HG03520 (cell line): ENCODE data around the gene OR2J1.
"Not testable (repeated sequence)": the region's sequence is repeated elsewhere in the genome, so short reads cannot be mapped to it uniquely, and the experiment has no call there.

Experiments
- ATAC-seq: cut with Tn5 transposase; IDR thresholded peaks from one replicate; pipeline ENCODE4 v1.9.1; 2021; ENCODE audit warnings: mild to moderate bottlenecking, moderate library complexity; ENCODE audit not compliant: unreplicated experiment

Gene OR2J1

GRCh38 chr6:29099190-29099589 lies at the start of gene OR2J1:
Gene OR2J1 (plus strand): TSS chr6:29099490. CDS start chr6:29100943, 1,453 bp downstream.
- ATAC-seq: no peak

GRCh38 chr6:29051680-29052079 lies 47.6 kb upstream of the OR2J1 start:
- ATAC-seq: no peak

DNA sequence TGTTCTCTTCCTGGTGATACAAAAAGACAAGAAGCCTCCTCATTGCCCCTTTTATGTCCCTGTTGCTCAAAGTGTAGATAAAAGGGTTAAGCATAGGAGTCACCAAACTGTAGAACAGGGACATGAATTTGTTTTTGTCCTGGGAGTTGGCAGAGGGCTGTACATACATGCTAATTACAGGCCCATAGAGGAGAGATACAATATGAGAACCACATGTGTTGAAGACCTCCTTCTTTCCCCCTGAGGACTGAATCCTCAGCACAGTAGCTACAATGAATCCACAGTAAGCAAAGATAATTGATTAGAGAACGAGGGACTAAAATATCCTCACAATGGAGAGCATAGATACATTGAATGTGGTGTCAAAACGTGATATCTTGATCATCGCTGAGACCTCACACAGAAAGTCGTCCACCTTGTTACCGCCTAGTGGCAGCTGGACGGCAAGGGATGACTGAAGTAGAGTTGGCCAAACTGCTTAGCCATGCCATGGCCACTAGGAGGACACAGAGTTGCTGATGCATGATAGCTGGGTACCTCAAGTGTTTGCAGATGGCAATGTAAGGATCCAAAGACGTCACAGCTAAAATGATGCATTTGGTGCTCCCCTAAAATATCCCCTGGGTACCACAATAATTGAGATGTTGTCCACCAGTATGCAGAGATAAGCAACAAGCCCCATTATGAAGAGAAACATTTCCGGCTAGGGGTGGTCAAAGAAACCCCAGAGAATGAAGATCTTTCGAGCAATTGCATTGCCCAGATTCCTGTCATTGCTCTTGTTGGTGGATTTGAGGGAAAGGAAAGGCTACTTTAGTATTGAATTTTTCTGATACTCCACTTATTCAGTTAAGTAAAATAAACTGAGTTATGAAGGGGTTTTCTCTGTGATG lies 27.2 kb upstream of the OR2J1 start:
- no peak for ATAC-seq

- no peak for ATAC-seq
These were observed 20.1 kb upstream of the OR2J1 start for GRCh38 chr6:29079203-29079602.

- no peak for ATAC-seq
These were observed 18.0 kb upstream of the OR2J1 start for GRCh38 chr6:29081312-29081711.

- no peak for ATAC-seq
These were observed 16.8 kb upstream of the OR2J1 start for GRCh38 chr6:29082457-29082856.

GRCh38 chr6:29087213-29087612 lies 12.1 kb upstream of the OR2J1 start, which contains the start of gene OR2B3:
Gene OR2B3 (minus strand): TSS chr6:29087313. CDS start chr6:29087248, 65 bp downstream.
- no peak for ATAC-seq

GRCh38 chr6:29092957-29093356 lies 6.3 kb upstream of the OR2J1 start:
- ATAC-seq: no peak

- no peak for ATAC-seq
These were observed 1.5 kb upstream of the OR2J1 start for GRCh38 chr6:29097803-29098202.

DNA sequence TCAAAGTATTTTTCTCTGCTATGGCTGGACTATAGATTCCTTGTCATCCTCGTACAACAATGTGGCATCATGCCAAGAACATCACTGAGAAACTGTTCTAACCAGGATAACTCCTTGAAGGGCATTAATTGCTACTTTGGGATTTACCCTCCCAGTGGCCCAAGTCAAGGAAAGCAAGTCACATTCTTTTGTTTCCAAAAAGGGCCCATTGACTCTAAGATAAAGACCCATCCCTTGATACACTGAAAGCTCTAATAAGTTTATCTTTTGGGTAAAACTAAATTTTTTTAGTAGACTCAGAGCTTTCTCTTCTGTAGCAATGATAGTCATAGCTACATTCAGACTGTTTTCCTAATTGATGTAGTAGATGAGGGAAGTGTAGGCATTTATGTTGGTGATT lies 8.5 kb downstream of the OR2J1 start, which contains the start of gene OR2J3:
OR2J3 (plus strand) TSS at position 301 of the 400 bp plus-strand sequence. CDS start 3,833 bp downstream, outside the sequence.
- no peak for ATAC-seq

GRCh38 chr6:29112135-29112534 lies 12.8 kb downstream of the OR2J1 start:
- ATAC-seq: no peak

GRCh38 chr6:29114964-29115363 lies 15.7 kb downstream of the OR2J1 start:
- ATAC-seq: not testable (repeated sequence)

GRCh38 chr6:29129326-29130012 lies 30.2 kb downstream of the OR2J1 start:
- no peak for ATAC-seq

- ATAC-seq: no peak
These were observed 31.4 kb downstream of the OR2J1 start for GRCh38 chr6:29130644-29131043.

GRCh38 chr6:29131691-29132090 lies 32.4 kb downstream of the OR2J1 start:
- ATAC-seq: no peak

DNA sequence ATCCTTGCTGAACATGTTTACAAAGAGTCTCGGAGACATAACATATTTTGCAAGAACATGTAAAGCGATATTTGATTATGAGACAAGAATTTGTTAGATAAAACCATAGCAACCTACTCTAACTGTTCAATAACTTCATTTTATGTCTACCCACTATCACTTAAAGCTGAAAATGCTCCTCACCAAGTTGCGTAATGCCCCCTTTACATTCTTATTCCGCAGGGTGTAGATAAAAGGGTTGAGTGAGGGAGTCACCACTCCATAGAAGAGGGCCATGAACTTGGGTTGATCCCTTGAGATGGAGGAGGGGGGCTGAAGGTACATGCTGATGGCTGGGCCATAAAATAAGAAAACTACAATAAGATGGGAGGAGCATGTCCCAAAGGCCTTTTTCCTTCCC lies 38.4 kb downstream of the OR2J1 start:
- ATAC-seq: no peak

DNA sequence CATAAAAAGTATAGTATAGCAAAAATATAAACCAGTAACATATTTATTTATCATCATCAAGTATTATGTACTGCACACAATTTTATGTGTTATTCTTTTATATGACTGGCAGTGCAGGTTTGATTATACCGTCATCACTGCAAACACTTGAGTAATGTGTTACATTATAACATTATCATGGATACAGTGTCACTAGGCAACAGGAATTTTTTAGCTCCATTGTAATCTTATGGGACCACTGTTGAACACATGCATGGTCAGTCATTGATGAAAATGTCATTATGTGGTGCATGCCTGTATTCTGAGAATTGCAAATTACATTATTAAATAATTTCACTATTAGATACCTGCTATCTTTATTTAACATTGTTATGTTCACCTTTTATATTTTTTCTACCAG lies 42.3 kb downstream of the OR2J1 start:
- ATAC-seq: no peak

- ATAC-seq: no peak
These were observed 43.0 kb downstream of the OR2J1 start for GRCh38 chr6:29142309-29142708.

GRCh38 chr6:29146179-29146578 lies 46.9 kb downstream of the OR2J1 start:
- no peak for ATAC-seq

- ATAC-seq: no peak
These were observed 47.8 kb downstream of the OR2J1 start for GRCh38 chr6:29147074-29147473.

- not testable (repeated sequence) for ATAC-seq
These were observed 50.2 kb downstream of the OR2J1 start for GRCh38 chr6:29149444-29149843.
